HFF-Myc (cell line): Measurements from ENCODE around the gene FES.

Experiments used
- DNase-seq: peaks from one replicate; pipeline ENCODE4 v3.0.0-alpha.2; 2011; ENCODE audit warnings: low read depth; ENCODE audit errors: extremely low read depth
- H3K4me3 ChIP-seq: replicated peaks from 2 replicates; pipeline ENCODE4 v1.5.1; 2011; ENCODE audit warnings: low read depth, mild to moderate bottlenecking, control low read depth, low read length
- CTCF ChIP-seq: IDR thresholded peaks from 2 replicates; pipeline ENCODE4 v1.5.1; 2012; ENCODE audit warnings: mild to moderate bottlenecking, low read depth, low read length, control low read depth; ENCODE audit errors: missing control alignments

The FES gene

GRCh38 chr15:90866161-90866715 is 18.1 kb upstream of the FES start:
- TF ChIP-seq CTCF: no peak
- H3K4me3 ChIP-seq: no peak overlapping the region
- no peak for DNase-seq

DNA sequence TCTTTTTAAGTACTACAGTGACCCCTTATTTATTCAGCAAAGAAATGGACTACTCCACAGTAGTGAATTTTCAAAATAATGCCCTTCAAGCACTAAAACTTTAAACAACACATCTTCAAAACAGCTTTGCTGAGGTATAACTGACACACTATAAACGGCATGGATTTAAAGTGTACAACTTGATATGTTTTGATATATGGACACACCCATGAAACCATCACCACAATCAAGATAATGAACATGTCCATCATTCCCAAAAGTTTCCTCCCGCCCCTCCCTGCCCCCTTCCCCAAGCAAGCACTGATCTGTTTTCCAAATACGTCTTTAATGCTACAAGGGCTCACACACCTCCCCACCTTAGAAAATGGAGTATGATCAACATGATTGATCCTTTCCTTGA is 17.5 kb upstream of the FES start:
- no peak for TF ChIP-seq CTCF
- DNase-seq: no peak
- no peak overlapping the region for H3K4me3 ChIP-seq

DNA sequence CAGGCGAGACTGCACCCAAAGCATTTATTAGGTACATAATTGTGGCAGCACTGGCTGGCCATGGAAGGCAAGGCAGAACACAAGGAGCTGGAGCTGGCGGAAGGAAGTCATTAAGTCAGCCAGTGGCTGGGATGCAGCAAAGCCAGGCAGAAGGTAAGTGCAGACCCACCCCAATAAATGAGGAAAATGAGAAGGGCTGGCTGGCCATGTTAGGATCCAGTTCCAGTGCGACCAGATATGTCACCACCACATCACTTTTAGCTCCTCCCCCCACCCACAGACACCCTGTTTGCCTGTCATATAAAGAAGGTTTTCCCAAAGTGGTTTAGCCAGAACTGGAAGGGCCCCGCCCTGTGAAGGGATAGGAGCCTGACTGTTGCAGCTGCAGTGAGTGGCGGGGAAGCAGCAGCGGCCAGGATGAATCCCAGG is 16.0 kb upstream of the FES start, which contains the start of gene FURIN:
TSS of gene FURIN (plus strand) at position 328 of the 429 bp plus-strand sequence. CDS start 7,153 bp downstream, outside the sequence.
- TF ChIP-seq CTCF: no peak
- no peak for DNase-seq
- H3K4me3 ChIP-seq: no peak within 1 kb of the TSS

DNA sequence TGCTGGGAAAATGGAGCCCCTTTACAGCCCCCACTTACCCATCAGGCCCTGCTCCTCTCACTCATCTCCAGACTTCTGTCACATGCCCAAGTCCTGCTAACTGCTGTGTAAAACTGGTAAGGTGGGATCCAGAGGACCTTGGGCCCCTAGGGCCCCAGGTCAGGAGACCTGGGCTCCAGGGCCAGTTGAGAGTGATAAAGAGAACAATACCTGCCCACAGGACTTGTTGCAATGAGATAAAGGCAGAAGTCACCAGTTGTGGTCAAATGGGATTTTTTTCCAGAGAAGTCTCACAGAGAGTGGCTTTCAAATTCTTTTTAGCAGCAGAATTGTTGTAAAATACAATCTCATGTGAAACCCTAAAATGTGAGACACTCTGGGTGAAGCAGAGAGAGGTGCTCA is 15.2 kb upstream of the FES start:
- no peak for TF ChIP-seq CTCF
- DNase-seq: no peak
- H3K4me3 ChIP-seq: no peak overlapping the region

- peak; percentile 72 for DNase-seq
- H3K4me3 ChIP-seq: no peak overlapping the region
- no peak for TF ChIP-seq CTCF
These were observed 14.5 kb upstream of the FES start for GRCh38 chr15:90869601-90870353.

GRCh38 chr15:90870354-90871138 is 13.8 kb upstream of the FES start:
- no peak for DNase-seq
- no peak for TF ChIP-seq CTCF
- H3K4me3 ChIP-seq: peak overlapping the region; percentile 64
